ENCODE data around the gene MBNL1.
A peak's percentile ranks its signal among the peaks of the same experiment; 100 is the strongest.

Gene MBNL1

DNA sequence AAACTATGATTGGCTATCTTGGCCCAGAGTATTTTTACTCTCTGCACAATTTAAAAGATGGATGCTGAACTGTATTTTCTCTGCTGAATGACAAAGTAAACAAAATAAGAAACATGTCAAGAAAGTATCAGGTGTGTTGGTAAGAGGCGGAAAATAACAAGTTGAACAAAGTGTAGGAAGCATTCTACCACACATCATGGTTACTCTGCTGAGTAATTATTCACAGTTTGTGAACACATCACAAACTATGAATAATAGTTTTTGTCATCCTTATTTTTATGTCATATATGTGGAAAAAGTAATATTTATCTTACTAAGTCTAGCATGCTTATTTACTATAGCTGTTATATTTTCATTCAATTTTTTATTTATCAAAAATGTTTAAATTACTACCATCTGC lies 229.2 kb downstream of the MBNL1 start:
- no peak overlapping the region for H3K27ac ChIP-seq (ENCODE audit: low read depth, low read length)
- no peaks in the 10 kb centered on the region for H3K36me3 ChIP-seq (ENCODE audit: control insufficient read depth, low read length)
- H3K9me3 ChIP-seq (ENCODE audit: control insufficient read depth, insufficient read depth, low read length), result peaks cover 4% of the 10 kb centered on the region; the same call in 1 of the 2 replicates
- TF ChIP-seq, protein P1, sequence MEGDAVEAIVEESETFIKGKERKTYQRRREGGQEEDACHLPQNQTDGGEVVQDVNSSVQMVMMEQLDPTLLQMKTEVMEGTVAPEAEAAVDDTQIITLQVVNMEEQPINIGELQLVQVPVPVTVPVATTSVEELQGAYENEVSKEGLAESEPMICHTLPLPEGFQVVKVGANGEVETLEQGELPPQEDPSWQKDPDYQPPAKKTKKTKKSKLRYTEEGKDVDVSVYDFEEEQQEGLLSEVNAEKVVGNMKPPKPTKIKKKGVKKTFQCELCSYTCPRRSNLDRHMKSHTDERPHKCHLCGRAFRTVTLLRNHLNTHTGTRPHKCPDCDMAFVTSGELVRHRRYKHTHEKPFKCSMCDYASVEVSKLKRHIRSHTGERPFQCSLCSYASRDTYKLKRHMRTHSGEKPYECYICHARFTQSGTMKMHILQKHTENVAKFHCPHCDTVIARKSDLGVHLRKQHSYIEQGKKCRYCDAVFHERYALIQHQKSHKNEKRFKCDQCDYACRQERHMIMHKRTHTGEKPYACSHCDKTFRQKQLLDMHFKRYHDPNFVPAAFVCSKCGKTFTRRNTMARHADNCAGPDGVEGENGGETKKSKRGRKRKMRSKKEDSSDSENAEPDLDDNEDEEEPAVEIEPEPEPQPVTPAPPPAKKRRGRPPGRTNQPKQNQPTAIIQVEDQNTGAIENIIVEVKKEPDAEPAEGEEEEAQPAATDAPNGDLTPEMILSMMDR (IDR thresholded peaks at IDR 0.05; ENCODE audit: low read depth, low read length, poor library complexity, severe bottlenecking), result no peak
- TF ChIP-seq EZH2phosphoT487 (IDR thresholded peaks at IDR 0.05; ENCODE audit: borderline replicate concordance, low read length), result no peak
- no peaks in the 10 kb centered on the region for H3K79me2 ChIP-seq (ENCODE audit: control insufficient read depth, low read length)
- H3K4me1 ChIP-seq (ENCODE audit: control insufficient read depth, low read length), result peaks cover 40% of the 10 kb centered on the region
- H3K27me3 ChIP-seq (ENCODE audit: control insufficient read depth, low read length), result no peaks in the 10 kb centered on the region
- no peaks in the 10 kb centered on the region for H3F3A ChIP-seq (ENCODE audit: control insufficient read depth, insufficient read depth)
- no peaks in the 10 kb centered on the region for H3K9me2 ChIP-seq (replicated peaks; ENCODE audit: control insufficient read depth, low read length)
- no peaks in the 10 kb centered on the region for H4K20me1 ChIP-seq (ENCODE audit: control insufficient read depth, insufficient read depth, low read depth, low read length)
- peak overlapping the region; percentile 37 for H3K4me2 ChIP-seq (ENCODE audit: low read length)
- no peak overlapping the region for H3K4me3 ChIP-seq (ENCODE audit: low read length)

GRCh38 chr3:152499791-152500385 lies 231.2 kb downstream of the MBNL1 start:
- H3K36me3 ChIP-seq (ENCODE audit: control insufficient read depth, low read length), result no peaks in the 10 kb centered on the region
- H3K27ac ChIP-seq (ENCODE audit: low read depth, low read length), result no peak overlapping the region
- H3K9me3 ChIP-seq (ENCODE audit: control insufficient read depth, insufficient read depth, low read length), result peaks cover 4% of the 10 kb centered on the region; the same call in 1 of the 2 replicates
- H3K4me2 ChIP-seq (ENCODE audit: low read length), result peak overlapping the region; percentile 36
- TF ChIP-seq, protein P1 (IDR thresholded peaks at IDR 0.05; ENCODE audit: low read depth, low read length, poor library complexity, severe bottlenecking), result no peak
- TF ChIP-seq EZH2phosphoT487 (IDR thresholded peaks at IDR 0.05; ENCODE audit: borderline replicate concordance, low read length), result no peak
- no peaks in the 10 kb centered on the region for H3K79me2 ChIP-seq (ENCODE audit: control insufficient read depth, low read length)
- H3K27me3 ChIP-seq (ENCODE audit: control insufficient read depth, low read length), result no peaks in the 10 kb centered on the region
- H4K20me1 ChIP-seq (ENCODE audit: control insufficient read depth, insufficient read depth, low read depth, low read length), result no peaks in the 10 kb centered on the region
- H3K4me1 ChIP-seq (ENCODE audit: control insufficient read depth, low read length), result peaks cover 40% of the 10 kb centered on the region
- no peaks in the 10 kb centered on the region for H3F3A ChIP-seq (ENCODE audit: control insufficient read depth, insufficient read depth)
- H3K4me3 ChIP-seq (ENCODE audit: low read length), result 0 out of 2 replicates have a peak overlapping the region, but pooled peaks have one; percentile 17
- H3K9me2 ChIP-seq (replicated peaks; ENCODE audit: control insufficient read depth, low read length), result no peaks in the 10 kb centered on the region

DNA sequence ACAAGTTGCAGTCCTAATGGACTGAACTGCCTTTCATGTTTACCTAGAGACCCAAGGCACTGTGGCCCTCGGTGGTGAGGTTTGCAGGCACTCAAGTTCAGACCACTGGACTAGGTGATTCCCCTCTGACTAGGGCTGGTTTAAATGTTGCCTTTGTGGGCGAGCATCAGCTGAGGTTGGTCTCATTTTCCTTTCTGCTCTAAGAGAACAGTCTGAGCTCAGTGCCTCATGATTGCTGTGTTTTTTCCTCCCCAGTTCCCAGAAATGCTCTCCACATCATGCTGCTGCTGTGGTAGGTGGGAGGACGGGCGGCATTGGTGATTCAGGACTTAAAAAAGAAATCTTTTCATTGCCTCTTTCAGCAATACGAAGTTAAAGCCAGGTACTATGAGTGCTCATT lies 237.2 kb downstream of the MBNL1 start:
- H3K9me3 ChIP-seq (ENCODE audit: control insufficient read depth, insufficient read depth, low read length), result peaks cover 3% of the 10 kb centered on the region; the same call in 1 of the 2 replicates
- H4K20me1 ChIP-seq (ENCODE audit: control insufficient read depth, insufficient read depth, low read depth, low read length), result no peaks in the 10 kb centered on the region
- H3K4me2 ChIP-seq (ENCODE audit: low read length), result no peak overlapping the region
- no peaks in the 10 kb centered on the region for H3K36me3 ChIP-seq (ENCODE audit: control insufficient read depth, low read length)
- H3K79me2 ChIP-seq (ENCODE audit: control insufficient read depth, low read length), result no peaks in the 10 kb centered on the region
- no peaks in the 10 kb centered on the region for H3F3A ChIP-seq (ENCODE audit: control insufficient read depth, insufficient read depth)
- no peak overlapping the region for H3K27ac ChIP-seq (ENCODE audit: low read depth, low read length)
- no peaks in the 10 kb centered on the region for H3K27me3 ChIP-seq (ENCODE audit: control insufficient read depth, low read length)
- no peaks in the 10 kb centered on the region for H3K9me2 ChIP-seq (replicated peaks; ENCODE audit: control insufficient read depth, low read length)
- TF ChIP-seq EZH2phosphoT487 (IDR thresholded peaks at IDR 0.05; ENCODE audit: borderline replicate concordance, low read length), result no peak
- TF ChIP-seq, protein P1 (IDR thresholded peaks at IDR 0.05; ENCODE audit: low read depth, low read length, poor library complexity, severe bottlenecking), result no peak
- H3K4me3 ChIP-seq (ENCODE audit: low read length), result no peak overlapping the region
- H3K4me1 ChIP-seq (ENCODE audit: control insufficient read depth, low read length), result no peaks in the 10 kb centered on the region
